NCI-H2107 treated with DMSO at 0.1 percent for 48 hours (cell line): ENCODE measurements around the gene CMTR1.
"Not testable (repeated sequence)": the region's sequence is repeated elsewhere in the genome, so short reads cannot be mapped to it uniquely, and the experiment has no call there.

Experiments
- DNase-seq: peaks from one replicate; lab custom pipeline; 2025; ENCODE audit not compliant: unreplicated experiment; lab: John Stamatoyannopoulos, UW

The CMTR1 gene

GRCh38 chr6:37491171-37491829 is 58.3 kb downstream of the CMTR1 start:
- no peak for DNase-seq

GRCh38 chr6:37491830-37492208 is 58.8 kb downstream of the CMTR1 start:
- no peak for DNase-seq

DNA sequence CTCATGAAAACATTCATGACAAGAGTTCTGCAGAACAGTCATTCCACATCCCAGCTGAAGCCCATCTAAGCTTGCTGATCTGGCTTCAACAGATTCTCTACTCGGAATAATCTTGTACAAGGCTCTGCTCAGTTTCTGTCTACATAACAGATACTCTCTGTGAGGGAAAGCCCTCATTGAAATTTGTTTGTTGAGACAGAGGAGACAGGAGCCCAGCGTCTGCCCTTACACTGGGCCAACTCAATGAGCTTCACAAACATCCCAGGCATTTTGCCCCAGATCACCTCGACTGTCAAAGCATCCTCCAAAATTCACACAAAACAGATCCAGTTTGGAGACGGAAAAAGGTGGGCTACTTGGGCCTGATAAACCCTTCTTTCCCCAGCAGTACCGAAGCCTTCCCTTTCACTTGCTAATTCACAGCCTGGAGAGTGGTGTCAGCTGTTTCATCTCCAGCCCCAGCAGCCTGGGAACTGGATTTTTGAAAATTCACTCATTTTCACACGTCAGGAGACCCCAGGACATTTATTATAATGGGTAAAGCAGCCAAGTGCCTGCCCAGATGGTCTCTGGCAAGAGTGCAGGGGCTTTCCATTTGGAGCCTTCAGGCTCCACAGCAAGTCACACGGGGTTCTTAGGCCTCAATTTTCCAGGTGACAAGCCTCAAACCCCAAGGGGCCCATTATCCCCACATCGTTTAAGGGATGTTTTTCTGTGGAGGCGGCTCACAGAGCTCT is 59.4 kb downstream of the CMTR1 start:
- DNase-seq, result no peak

- DNase-seq, result peak; percentile 65
These were observed 60.1 kb downstream of the CMTR1 start for GRCh38 chr6:37492991-37493660.

DNA sequence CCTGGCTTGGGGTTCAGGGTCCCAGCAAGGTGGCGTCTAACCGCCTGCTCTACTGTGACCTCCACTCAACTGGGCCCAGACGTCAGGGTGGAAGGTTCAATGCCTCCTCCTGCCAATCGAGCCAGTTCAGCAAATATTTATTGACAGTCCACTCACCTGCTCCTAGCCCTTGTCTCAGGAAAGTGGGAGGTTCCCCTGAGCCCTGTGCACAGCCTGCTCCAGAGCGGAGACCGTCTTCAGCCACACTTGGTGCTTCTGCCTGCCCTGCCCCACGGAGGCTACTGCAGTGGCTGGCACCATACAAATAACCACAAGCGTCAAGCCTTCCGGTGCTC is 60.6 kb downstream of the CMTR1 start:
- DNase-seq, result no peak

- DNase-seq, result no peak
These were observed 62.4 kb downstream of the CMTR1 start for GRCh38 chr6:37495244-37495934.

DNA sequence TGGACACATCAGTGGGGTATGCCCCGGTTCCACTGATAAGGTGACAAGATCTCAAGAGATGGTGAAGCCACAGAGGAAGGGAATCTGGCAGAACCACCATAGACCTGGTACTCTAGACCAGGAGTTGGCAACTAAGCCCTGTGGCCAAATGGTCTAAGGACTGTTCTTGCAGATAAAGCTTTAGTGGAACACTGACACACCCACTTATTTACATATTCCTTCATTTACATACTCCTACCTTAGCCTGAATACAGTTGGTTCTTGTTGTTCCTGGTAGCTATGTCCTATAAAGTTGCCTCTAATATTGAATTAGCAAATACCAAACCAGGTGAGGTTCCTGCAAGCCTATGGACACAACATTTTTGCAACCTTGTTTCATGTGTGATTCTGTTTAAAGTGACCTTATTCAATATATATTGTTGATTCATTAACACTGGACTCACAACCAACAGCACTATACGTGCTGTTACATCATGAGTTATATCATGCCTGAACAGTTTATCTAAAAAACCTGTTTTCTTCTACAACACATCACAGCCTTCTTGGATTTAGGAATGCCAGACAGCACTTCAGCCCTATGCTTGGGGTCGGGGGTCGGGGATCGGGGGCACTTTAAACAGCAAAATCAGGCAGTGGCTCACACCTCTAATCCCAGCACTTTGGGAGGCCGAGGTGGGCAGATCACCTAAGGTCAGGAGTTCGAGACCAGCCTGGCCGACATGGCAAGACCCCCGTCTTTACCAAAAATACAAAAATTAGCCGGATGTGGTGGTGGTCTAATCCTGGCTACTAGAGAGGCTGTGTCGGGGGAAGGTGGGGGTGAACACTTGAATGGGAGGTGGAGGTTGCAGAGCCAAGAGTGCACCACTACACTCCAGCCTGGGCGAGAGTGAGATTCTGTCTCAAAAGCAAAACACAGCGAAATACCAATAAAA is 64.2 kb downstream of the CMTR1 start:
- DNase-seq, result no peak

- peak; percentile 75 for DNase-seq
These were observed 66.6 kb downstream of the CMTR1 start, which contains the start of gene CCDC167 for GRCh38 chr6:37499433-37500293. CCDC167 (minus strand) TSS chr6:37499893; CDS start chr6:37499863, 30 bp downstream.

- DNase-seq, result no peak
These were observed 67.2 kb downstream of the CMTR1 start for GRCh38 chr6:37500294-37500608.

GRCh38 chr6:37500904-37501303 is 67.9 kb downstream of the CMTR1 start:
- DNase-seq, result not testable (repeated sequence)

GRCh38 chr6:37501632-37502491 is 68.8 kb downstream of the CMTR1 start:
- no peak for DNase-seq

- peak; percentile 68 for DNase-seq
These were observed 69.8 kb downstream of the CMTR1 start for GRCh38 chr6:37502703-37503291.

DNA sequence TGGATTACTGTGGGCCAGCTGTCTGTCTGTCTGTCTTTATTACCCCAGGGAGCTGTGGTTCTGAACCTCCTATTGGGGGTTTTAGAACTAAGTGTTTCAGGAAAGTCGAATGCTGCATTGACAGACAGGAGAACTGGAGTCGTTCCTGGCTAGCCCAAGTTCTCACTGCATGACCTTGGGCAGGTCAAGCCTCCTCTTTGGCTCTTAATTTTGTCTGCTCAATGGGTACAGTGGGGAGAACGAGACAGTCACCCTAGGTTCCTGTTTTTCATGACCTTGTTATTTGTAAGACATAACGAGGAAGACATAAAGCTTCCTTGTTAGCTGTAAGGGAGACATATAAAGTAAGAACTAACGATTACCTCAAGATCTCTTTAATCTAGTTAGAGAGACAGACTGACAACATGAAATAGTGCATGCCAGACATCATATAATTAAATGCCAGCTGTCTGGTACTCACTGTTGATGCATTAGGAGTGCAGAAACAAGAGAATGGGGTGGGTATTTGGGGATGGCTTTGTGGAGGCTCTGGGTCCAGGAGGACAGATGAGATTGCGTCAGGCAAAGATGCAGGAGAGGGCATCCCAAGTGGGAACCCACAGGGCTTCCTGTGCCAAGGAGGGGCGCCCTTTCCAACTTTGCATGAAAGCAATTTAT is 70.4 kb downstream of the CMTR1 start:
- no peak for DNase-seq

DNA sequence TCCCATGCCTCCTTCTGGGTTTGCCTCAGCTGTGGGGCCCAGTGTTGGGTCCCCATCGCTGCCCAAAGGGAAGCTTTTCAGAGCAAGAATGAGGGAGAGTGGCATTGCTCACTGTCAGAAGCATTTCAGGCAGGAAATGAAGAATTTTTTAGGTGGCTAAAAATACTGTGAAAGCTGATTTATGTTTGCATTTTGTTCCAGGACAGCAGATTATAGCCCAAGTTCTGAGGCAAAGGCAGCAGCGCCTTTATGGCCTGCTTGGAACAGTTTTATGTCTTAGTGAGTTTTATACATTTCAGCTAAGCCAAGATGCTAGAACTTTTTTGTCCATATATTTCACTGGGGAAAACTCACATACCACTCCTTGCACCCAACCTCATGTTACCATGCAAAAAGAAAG is 71.0 kb downstream of the CMTR1 start:
- no peak for DNase-seq

DNA sequence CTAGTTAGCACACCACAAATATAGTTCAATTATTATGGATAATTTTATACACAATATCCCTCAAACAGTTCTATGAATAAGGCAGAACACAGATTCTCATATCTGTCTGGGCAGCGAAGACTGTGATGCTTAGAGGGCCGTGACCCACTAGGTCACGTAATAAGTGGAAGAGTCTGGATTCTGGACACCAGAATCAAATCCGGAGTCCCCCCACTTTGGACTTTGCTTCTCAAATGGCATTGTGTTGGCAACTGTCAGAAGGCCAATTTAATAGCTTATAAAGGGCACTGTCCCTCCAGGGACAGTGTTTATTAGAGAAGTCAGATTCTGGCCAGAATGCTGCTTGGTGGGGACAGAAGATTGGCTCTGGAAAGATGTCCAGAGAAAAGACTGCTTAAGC is 73.5 kb downstream of the CMTR1 start:
- DNase-seq, result no peak

DNA sequence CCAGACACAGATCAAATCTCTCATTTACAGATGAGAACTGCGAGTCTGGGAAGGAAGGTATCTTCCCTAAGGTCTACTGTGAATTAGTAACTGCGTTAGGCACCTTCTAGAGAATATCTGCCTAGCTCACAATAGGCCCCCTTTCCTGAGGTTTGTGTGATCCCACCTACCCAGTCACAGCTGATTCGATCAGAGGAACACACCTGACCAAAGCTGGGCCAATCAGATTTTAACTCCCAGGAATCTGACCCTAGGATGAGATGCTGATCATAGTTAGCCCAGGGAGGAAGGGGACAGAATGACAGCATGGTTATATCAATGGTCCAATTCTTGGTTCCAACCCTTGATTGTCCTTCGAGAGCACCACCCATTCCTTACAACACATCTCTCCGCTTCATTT is 74.1 kb downstream of the CMTR1 start:
- DNase-seq, result no peak

GRCh38 chr6:37507690-37508421 is 74.8 kb downstream of the CMTR1 start:
- DNase-seq, result no peak
